ENCODE measurements around the gene MBTPS1.

Gene MBTPS1

GRCh38 chr16:84026606-84027005 is 90.1 kb downstream of the MBTPS1 start:
- no peaks in the 10 kb centered on the region for H3K36me3 ChIP-seq (ENCODE audit: insufficient read depth, low read length)
- no peak overlapping the region for H3K4me3 ChIP-seq (ENCODE audit: low read length, poor library complexity, severe bottlenecking)
- peaks cover 14% of the 10 kb centered on the region for H3K4me1 ChIP-seq (ENCODE audit: insufficient read depth, low read length, poor library complexity, severe bottlenecking)
- no peak overlapping the region for H2AFZ ChIP-seq (ENCODE audit: low read length)
- no peaks in the 10 kb centered on the region for H4K20me1 ChIP-seq (ENCODE audit: insufficient read depth, low read length, poor library complexity, severe bottlenecking)
- H3K79me2 ChIP-seq (ENCODE audit: insufficient read depth, low read length), result no peaks in the 10 kb centered on the region
- no peak overlapping the region for H3K9ac ChIP-seq (ENCODE audit: low read depth, low read length, poor library complexity, severe bottlenecking)
- H3K27me3 ChIP-seq (ENCODE audit: insufficient read depth, low read length, poor library complexity, severe bottlenecking), result no peaks in the 10 kb centered on the region
- H3F3A ChIP-seq (ENCODE audit: low read depth), result no peaks in the 10 kb centered on the region
- no peaks in the 10 kb centered on the region for H3K9me2 ChIP-seq (replicated peaks; ENCODE audit: low read depth, low read length)
- no peak overlapping the region for H3K4me2 ChIP-seq (ENCODE audit: low read depth, low read length, poor library complexity, severe bottlenecking)
- no peak for TF ChIP-seq EZH2phosphoT487 (IDR thresholded peaks at IDR 0.05; ENCODE audit: borderline replicate concordance)
- TF ChIP-seq CTCF (conservative IDR thresholded peaks at IDR 0.05; ENCODE audit: low read length), result no peak
- no peaks in the 10 kb centered on the region for H3K9me3 ChIP-seq (ENCODE audit: insufficient read depth, low read depth, low read length)

GRCh38 chr16:84024854-84025253 is 91.9 kb downstream of the MBTPS1 start:
- TF ChIP-seq EZH2phosphoT487 (IDR thresholded peaks at IDR 0.05; ENCODE audit: borderline replicate concordance), result no peak
- TF ChIP-seq CTCF (conservative IDR thresholded peaks at IDR 0.05; ENCODE audit: low read length), result no peak
- no peaks in the 10 kb centered on the region for H3K79me2 ChIP-seq (ENCODE audit: insufficient read depth, low read length)
- H3K4me3 ChIP-seq (ENCODE audit: low read length, poor library complexity, severe bottlenecking), result no peak overlapping the region
- H3K36me3 ChIP-seq (ENCODE audit: insufficient read depth, low read length), result no peaks in the 10 kb centered on the region
- no peaks in the 10 kb centered on the region for H3F3A ChIP-seq (ENCODE audit: low read depth)
- H3K9ac ChIP-seq (ENCODE audit: low read depth, low read length, poor library complexity, severe bottlenecking), result no peak overlapping the region
- no peaks in the 10 kb centered on the region for H3K9me3 ChIP-seq (ENCODE audit: insufficient read depth, low read depth, low read length)
- H3K4me2 ChIP-seq (ENCODE audit: low read depth, low read length, poor library complexity, severe bottlenecking), result no peak overlapping the region
- peaks cover 13% of the 10 kb centered on the region for H3K4me1 ChIP-seq (ENCODE audit: insufficient read depth, low read length, poor library complexity, severe bottlenecking)
- H3K27me3 ChIP-seq (ENCODE audit: insufficient read depth, low read length, poor library complexity, severe bottlenecking), result no peaks in the 10 kb centered on the region
- no peaks in the 10 kb centered on the region for H4K20me1 ChIP-seq (ENCODE audit: insufficient read depth, low read length, poor library complexity, severe bottlenecking)
- no peak overlapping the region for H2AFZ ChIP-seq (ENCODE audit: low read length)
- H3K9me2 ChIP-seq (replicated peaks; ENCODE audit: low read depth, low read length), result no peaks in the 10 kb centered on the region

GRCh38 chr16:84022644-84023043 is 94.1 kb downstream of the MBTPS1 start:
- Histone ChIP-seq H3K9me3 (ENCODE audit: insufficient read depth, low read depth, low read length) (no peaks in the 10 kb centered on the region), H3F3A (ENCODE audit: low read depth) (no peaks in the 10 kb centered on the region), H3K4me2 (ENCODE audit: low read depth, low read length, poor library complexity, severe bottlenecking) (no peak overlapping the region), H2AFZ (ENCODE audit: low read length) (no peak overlapping the region), H3K9ac (ENCODE audit: low read depth, low read length, poor library complexity, severe bottlenecking) (no peak overlapping the region), H3K9me2 (replicated peaks; ENCODE audit: low read depth, low read length) (no peaks in the 10 kb centered on the region), H4K20me1 (ENCODE audit: insufficient read depth, low read length, poor library complexity, severe bottlenecking) (no peaks in the 10 kb centered on the region), H3K36me3 (ENCODE audit: insufficient read depth, low read length) (no peaks in the 10 kb centered on the region), H3K4me3 (ENCODE audit: low read length, poor library complexity, severe bottlenecking) (no peak overlapping the region), H3K27me3 (ENCODE audit: insufficient read depth, low read length, poor library complexity, severe bottlenecking) (no peaks in the 10 kb centered on the region), H3K4me1 (ENCODE audit: insufficient read depth, low read length, poor library complexity, severe bottlenecking) (no peaks in the 10 kb centered on the region), H3K79me2 (ENCODE audit: insufficient read depth, low read length) (no peaks in the 10 kb centered on the region)
- no peak for TF ChIP-seq EZH2phosphoT487 (IDR thresholded peaks at IDR 0.05; ENCODE audit: borderline replicate concordance)
- TF ChIP-seq CTCF (conservative IDR thresholded peaks at IDR 0.05; ENCODE audit: low read length), result no peak

Measured in Loucy (cell line).